Lung (tissue), 12 donors: ENCODE data around the gene PPM1F. TPM values are rescaled to one million over a fixed set of nuclear protein-coding genes. Genes with fewer than 3 reads are reported as not detected.
"Not testable (repeated sequence)": the region's sequence is repeated elsewhere in the genome, so short reads cannot be mapped to it uniquely, and the experiment has no call there.

Experiments
- ATAC-seq: fragments of 200-7000 bp; cut with Tn5 transposase; one replicate; pipeline ENCODE4 v1.9.1; 2020; ENCODE audit warnings: moderate number of reproducible peaks; ENCODE audit not compliant: insufficient read depth, low FRiP score
- DNase-seq, 3 donors: peaks; one replicate each; pipeline ENCODE4 v3.0.0-alpha.2; 2013 to 2017
- H3K27ac ChIP-seq, 2 donors: one replicate each; pipeline ENCODE4 v1.5.1; 2013; ENCODE audit warnings: mild to moderate bottlenecking in 2 of 2, moderate library complexity in 2 of 2, control low read depth in 1 of 2, inconsistent platforms in 1 of 2, low read depth in 1 of 2, low read length in 1 of 2
- H3K27me3 ChIP-seq, 3 donors: one replicate each; pipeline ENCODE4 v1.5.1; 2013; ENCODE audit warnings: low read length in 2 of 3; ENCODE audit not compliant: control insufficient read depth in 3 of 3, insufficient read depth in 3 of 3
- H3K36me3 ChIP-seq, 4 donors: one replicate each; pipeline ENCODE4 v1.5.1; 2013; ENCODE audit warnings: low read length in 4 of 4, mild to moderate bottlenecking in 1 of 4, moderate library complexity in 1 of 4; ENCODE audit not compliant: control insufficient read depth in 4 of 4, insufficient read depth in 4 of 4
- H3K4me1 ChIP-seq, 5 donors: one replicate each; pipeline ENCODE4 v1.5.1; 2013; ENCODE audit warnings: low read length in 5 of 5, mild to moderate bottlenecking in 2 of 5, moderate library complexity in 1 of 5; ENCODE audit not compliant: control insufficient read depth in 5 of 5, insufficient read depth in 5 of 5
- H3K4me3 ChIP-seq: one replicate; pipeline ENCODE4 v1.5.1; 2013; ENCODE audit warnings: mild to moderate bottlenecking, control low read depth, moderate library complexity
- H3K9ac ChIP-seq, 2 donors: one replicate each; pipeline ENCODE4 v1.5.1; 2013; ENCODE audit warnings: low read length in 2 of 2, control low read depth in 1 of 2; ENCODE audit not compliant: insufficient read depth in 1 of 2
- H3K9me3 ChIP-seq, 4 donors: one replicate each; pipeline ENCODE4 v1.5.1; 2013; ENCODE audit warnings: low read length in 3 of 4, mild to moderate bottlenecking in 1 of 4, moderate library complexity in 1 of 4; ENCODE audit not compliant: control insufficient read depth in 4 of 4, insufficient read depth in 3 of 4
- CTCF ChIP-seq: IDR thresholded peaks from 2 replicates; pipeline ENCODE4 v1.5.1; 2012; ENCODE audit warnings: mild to moderate bottlenecking; ENCODE audit errors: control extremely low read depth, extremely low read depth
- WGBS, 2 donors: extraction: QIAGEN DNeasy Blood & Tissue Kit; methylation state at CpG; one replicate each; pipeline ENCODE4 v1.1.7; 2013; 5-methylcytosine and 5-hydroxymethylcytosine counted together
- polyA plus RNA-seq, 2 donors: library from polyadenylated mRNA; stranded (reverse); fragments of 200-250 nt; gene quantifications; one replicate each; pipeline ENCODE4 v1.2.1, GENCODE V29; 2013
- total RNA-seq, 2 donors: library from RNA; depleted of rRNA in 1 of 2; stranded (reverse); fragments of >200 nt in 1 of 2; gene quantifications; one replicate each; pipeline ENCODE4 v1.2.1, GENCODE V29; 2014 to 2021
- donor health status: control.
- donor health status: control.
- donor health status: Bipolar disorder and iron deficiency.
- donor health status: healthy.
- donor health status: DM: yes; HTN: yes; CAD: no.

The PPM1F gene
- total and polyA plus RNA-seq, 4 donors, result 25.8 to 62.4 (median 32.6) TPM

GRCh38 chr22:21881841-21882753, 70.6 kb downstream of the PPM1F start:
- H3K4me3 ChIP-seq, result no peak overlapping the region
- H3K36me3 ChIP-seq, result no peaks in the 10 kb centered on the region
- H3K27ac ChIP-seq, result no peak overlapping the region
- ATAC-seq (no peak), DNase-seq (no peak)
- H3K4me1 ChIP-seq, result no peaks in the 10 kb centered on the region
- no peak for TF ChIP-seq CTCF
- H3K27me3 ChIP-seq, result no peaks in the 10 kb centered on the region
- H3K9me3 ChIP-seq, result no peaks in the 10 kb centered on the region
- no peak overlapping the region for H3K9ac ChIP-seq
- 89 to 93% methylated on average over 10 of the region's 10 CpGs for WGBS, 2 donors

GRCh38 chr22:21876486-21877176, 76.0 kb downstream of the PPM1F start:
- Histone ChIP-seq H3K27me3 (no peaks in the 10 kb centered on the region), H3K4me3 (no peak overlapping the region), H3K27ac (no peak overlapping the region), H3K9me3 (no peaks in the 10 kb centered on the region), H3K9ac (no peak overlapping the region), H3K36me3 (no peaks in the 10 kb centered on the region), H3K4me1 (peaks cover 0 to 6% (median 0%) of the 10 kb centered on the region in 5 donors)
- DNase-seq (peak in 2 of 3 donors; percentile 42 to 54), ATAC-seq (peak; percentile 47)
- no peak for TF ChIP-seq CTCF
- 21 to 47% methylated on average over 4 of the region's 4 CpGs for WGBS, 2 donors

- ATAC-seq, H3K4me1 ChIP-seq, H3K4me3 ChIP-seq, H3K9ac ChIP-seq, H3K27me3 ChIP-seq, H3K27ac ChIP-seq, H3K36me3 ChIP-seq, H3K9me3 ChIP-seq, DNase-seq: not testable (repeated sequence)
- WGBS, 2 donors, result 83 to 85% methylated on average over 4 of the region's 4 CpGs
These were observed 77.7 kb downstream of the PPM1F start for GRCh38 chr22:21874953-21875352.

GRCh38 chr22:21873619-21874018, 79.0 kb downstream of the PPM1F start:
- peaks cover 0 to 6% (median 0%) of the 10 kb centered on the region in 5 donors for H3K4me1 ChIP-seq
- ATAC-seq (no peak), DNase-seq (no peak)
- 93 to 94% methylated on average over 7 of the region's 7 CpGs for WGBS, 2 donors
- no peaks in the 10 kb centered on the region for H3K36me3 ChIP-seq
- H3K27me3 ChIP-seq, result no peaks in the 10 kb centered on the region
- no peak overlapping the region for H3K4me3 ChIP-seq
- H3K9me3 ChIP-seq, result no peaks in the 10 kb centered on the region
- H3K27ac ChIP-seq, result no peak overlapping the region
- TF ChIP-seq CTCF, result no peak
- H3K9ac ChIP-seq, result no peak overlapping the region

GRCh38 chr22:21872741-21873140, 79.9 kb downstream of the PPM1F start:
- H3K36me3 ChIP-seq, H3K9ac ChIP-seq, H3K27me3 ChIP-seq, H3K4me3 ChIP-seq, ATAC-seq, DNase-seq, H3K4me1 ChIP-seq, H3K27ac ChIP-seq, H3K9me3 ChIP-seq: not testable (repeated sequence)
- WGBS, 2 donors, result 98 to 99% methylated on average over 4 of the region's 4 CpGs
